ENCODE results near the gene FER.

FER gene

GRCh38 chr5:109145139-109145538 lies 397.4 kb downstream of the FER start:
- DNase-seq, result no peak

- DNase-seq, result no peak
These were observed 398.9 kb downstream of the FER start for GRCh38 chr5:109146591-109146990.

GRCh38 chr5:109152565-109152964 lies 404.9 kb downstream of the FER start:
- no peak for DNase-seq

GRCh38 chr5:109155625-109156024 lies 407.9 kb downstream of the FER start:
- DNase-seq, result no peak

GRCh38 chr5:109156885-109157284 lies 409.2 kb downstream of the FER start:
- no peak for DNase-seq

- no peak for DNase-seq
These were observed 412.8 kb downstream of the FER start for GRCh38 chr5:109160468-109160867.

- DNase-seq, result no peak
These were observed 414.4 kb downstream of the FER start for GRCh38 chr5:109161914-109162683.

GRCh38 chr5:109163336-109163735 lies 415.6 kb downstream of the FER start:
- DNase-seq, result no peak

- no peak for DNase-seq
These were observed 416.3 kb downstream of the FER start for GRCh38 chr5:109164001-109164400.

- no peak for DNase-seq
These were observed 419.9 kb downstream of the FER start for GRCh38 chr5:109167586-109167985.

GRCh38 chr5:109168151-109168550 lies 420.5 kb downstream of the FER start:
- DNase-seq, result no peak

- no peak for DNase-seq
These were observed 423.1 kb downstream of the FER start for GRCh38 chr5:109170629-109171350.

GRCh38 chr5:109171437-109172073 lies 423.9 kb downstream of the FER start:
- DNase-seq, result peak; percentile 26

- DNase-seq, result no peak
These were observed 425.5 kb downstream of the FER start for GRCh38 chr5:109173036-109173794.

- no peak for DNase-seq
These were observed 429.5 kb downstream of the FER start for GRCh38 chr5:109177227-109177626.

GRCh38 chr5:109177782-109178181 lies 430.1 kb downstream of the FER start:
- DNase-seq, result no peak

- no peak for DNase-seq
These were observed 433.0 kb downstream of the FER start for GRCh38 chr5:109180668-109181067.

- no peak for DNase-seq
These were observed 439.1 kb downstream of the FER start for GRCh38 chr5:109186759-109187158.

GRCh38 chr5:109191153-109191558 lies 443.5 kb downstream of the FER start:
- DNase-seq, result peak; percentile 47

GRCh38 chr5:109192027-109192426 lies 444.3 kb downstream of the FER start:
- no peak for DNase-seq

- peak; percentile 78 for DNase-seq
These were observed 445.0 kb downstream of the FER start for GRCh38 chr5:109192555-109193281.

GRCh38 chr5:109195667-109196066 lies 448.0 kb downstream of the FER start:
- DNase-seq, result no peak

Measured in NCI-H69 (cell line).